Sigmoid colon (tissue), 4 donors: ENCODE data around the gene SGCD.

Source experiments
- CTCF ChIP-seq, 4 experiments: fragments of 450-650 bp in 3 of 4; fragments of 200-600 bp in 1 of 4; IDR thresholded peaks; one replicate each; pipeline ENCODE4 v1.5.1; 2016 to 2019; ENCODE audit warnings: antibody characterized with exemption in 4 of 4, mild to moderate bottlenecking in 3 of 4, moderate library complexity in 2 of 4
- EP300 ChIP-seq, 4 donors: sonication (generic); formaldehyde crosslinking; IDR thresholded peaks; one replicate each; pipeline ENCODE4 v1.6.1; 2017; ENCODE audit warnings: antibody characterized with exemption in 4 of 4
- POLR2A ChIP-seq, 2 donors: fragments of 450-650 bp; IDR thresholded peaks; one replicate each; pipeline ENCODE4 v1.6.1; 2016; ENCODE audit warnings: antibody characterized with exemption in 2 of 2, mild to moderate bottlenecking in 2 of 2, moderate library complexity in 2 of 2

GRCh38 chr5:156741516-156741915 lies 414.6 kb downstream of the SGCD start:
- TF ChIP-seq POLR2A (IDR thresholded peaks at IDR 0.05) (no peak), CTCF (IDR thresholded peaks at IDR 0.05) (no peak), EP300 (IDR thresholded peaks at IDR 0.05) (no peak)
